Panc1 (cell line): ENCODE results near the gene FANK1. TPM values are rescaled to one million over a fixed set of nuclear protein-coding genes. Genes with fewer than 3 reads are reported as not detected.

Experiments
- ATAC-seq: fragments of 200-7000 bp; cut with Tn5 transposase; 2 replicates; pipeline ENCODE4 v1.9.1; 2020; ENCODE audit warnings: mild to moderate bottlenecking, moderate library complexity
- BruUV-seq: library from RNA; stranded (reverse); fragments of 400-500 nt; replicated peaks from 2 replicates; lab custom pipeline; 2021; lab: Mats Ljungman, UMichigan
- CTCF ChIA-PET: fragments of 300-600 bp; sonication (Branson Sonifier 250); formaldehyde crosslinking; loops from one replicate; lab custom pipeline; 2022; ENCODE audit warnings: antibody characterized with exemption; lab: Charles Lee
- POLR2A ChIA-PET: fragments of 300-600 bp; sonication (Branson Sonifier 250); formaldehyde crosslinking; loops from one replicate; lab custom pipeline; 2022; ENCODE audit warnings: antibody characterized with exemption; lab: Charles Lee
- DNase-seq: peaks from one replicate; pipeline ENCODE4 v3.0.0-alpha.2; 2010; ENCODE audit warnings: low read depth, low spot score
- H3K27ac ChIP-seq: 2 replicates; pipeline ENCODE4 v1.5.1; 2011; ENCODE audit warnings: mild to moderate bottlenecking, low read length, inconsistent platforms
- H3K27me3 ChIP-seq: fragments of 200-500 bp; sonication (Bioruptor generic); 2 replicates; pipeline ENCODE4 v1.6.0; 2014; ENCODE audit warnings: low read length, inconsistent platforms; ENCODE audit not compliant: control insufficient read depth, insufficient read depth
- H3K36me3 ChIP-seq: fragments of 200-500 bp; sonication (Bioruptor generic); 2 replicates; pipeline ENCODE4 v1.5.1; 2014; ENCODE audit warnings: inconsistent platforms, mild to moderate bottlenecking, low read length, moderate library complexity; ENCODE audit not compliant: control insufficient read depth, insufficient read depth
- H3K4me1 ChIP-seq: 2 replicates; pipeline ENCODE4 v1.5.1; 2011; ENCODE audit warnings: inconsistent platforms, mild to moderate bottlenecking, low read length, moderate library complexity; ENCODE audit not compliant: control insufficient read depth, insufficient read depth
- H3K4me3 ChIP-seq, 2 experiments: 2 replicates each; pipeline ENCODE4 v1.5.1; 2011 to 2012; ENCODE audit warnings: low read depth in 2 of 2, low read length in 2 of 2, mild to moderate bottlenecking in 2 of 2, inconsistent platforms in 1 of 2, moderate library complexity in 1 of 2
- H3K9me3 ChIP-seq: fragments of 200-500 bp; sonication (Bioruptor generic); 2 replicates; pipeline ENCODE4 v1.5.1; 2014; ENCODE audit warnings: low read depth, mild to moderate bottlenecking, inconsistent platforms, low read length, moderate library complexity; ENCODE audit not compliant: control insufficient read depth, insufficient read depth
- POLR2AphosphoS5 ChIP-seq: IDR thresholded peaks from 2 replicates; pipeline ENCODE4 v1.6.1; 2012; ENCODE audit warnings: mild to moderate bottlenecking, low read depth, low read length, moderate library complexity
- SIN3A ChIP-seq: IDR thresholded peaks from 2 replicates; pipeline ENCODE4 v1.6.1; 2012; ENCODE audit warnings: low read depth, mild to moderate bottlenecking, low read length, moderate library complexity, borderline replicate concordance; ENCODE audit not compliant: insufficient read depth
- TCF7L2 ChIP-seq: IDR thresholded peaks from 2 replicates; pipeline ENCODE4 v1.6.1; 2011; ENCODE audit warnings: mild to moderate bottlenecking, low read depth, low read length, inconsistent platforms
- in situ Hi-C: cut with HindIII; loops from 2 replicates; pipeline ENCODE4 v1.10.0; 2016; ENCODE audit warnings: low sequenced_read_pairs, low pct_unique_long_range_greater_than_20kb
- intact Hi-C: fragments of 100-400 bp; cut with micrococcal nuclease; formaldehyde crosslinking; loops from one replicate; pipeline ENCODE4 v1.10.0; 2022; ENCODE audit not compliant: unreplicated experiment
- total RNA-seq: library from RNA; stranded (reverse); gene quantifications from one replicate; pipeline ENCODE4 v1.2.1, GENCODE V29; 2021; ENCODE audit not compliant: unreplicated experiment
- TF ChIP-seq, protein P1 (sequence below), 2 experiments: IDR thresholded peaks; 2 replicates each; pipeline ENCODE4 v1.6.1; 2011 to 2012; ENCODE audit warnings: low read depth in 2 of 2, control low read depth in 1 of 2, low read length in 1 of 2, mild to moderate bottlenecking in 1 of 2, moderate library complexity in 1 of 2; ENCODE audit not compliant: insufficient read depth in 1 of 2
- TF ChIP-seq, protein P2 (sequence below): fragments of 450-650 bp; IDR thresholded peaks from 2 replicates; pipeline ENCODE4 v1.5.1; 2017; ENCODE audit warnings: mild to moderate bottlenecking

Gene FANK1
- total RNA-seq, 1 experiment from 2014 or later, result 19.1 TPM

DNA sequence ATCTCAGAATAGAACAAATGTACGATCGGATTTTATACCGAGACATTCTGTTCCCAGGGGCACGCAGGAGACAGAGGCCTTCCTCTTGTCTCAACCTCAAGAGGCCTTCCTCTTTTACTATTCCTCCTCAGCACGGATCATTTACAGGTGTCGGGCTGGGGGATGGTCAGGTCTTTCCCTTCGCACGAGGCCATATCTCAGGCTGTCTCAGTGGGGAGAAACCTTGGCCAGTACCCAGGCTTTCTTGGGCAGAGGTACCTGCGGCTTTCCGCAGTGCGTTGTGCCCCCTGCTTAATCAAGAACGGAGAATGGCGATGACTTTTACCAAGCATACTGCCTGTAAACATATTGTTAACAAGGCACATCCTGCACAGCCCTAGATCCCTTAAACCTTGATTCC, 44.2 kb downstream of the FANK1 start:
- in situ Hi-C loops, result no loop called here
- TF ChIP-seq, protein P1, sequence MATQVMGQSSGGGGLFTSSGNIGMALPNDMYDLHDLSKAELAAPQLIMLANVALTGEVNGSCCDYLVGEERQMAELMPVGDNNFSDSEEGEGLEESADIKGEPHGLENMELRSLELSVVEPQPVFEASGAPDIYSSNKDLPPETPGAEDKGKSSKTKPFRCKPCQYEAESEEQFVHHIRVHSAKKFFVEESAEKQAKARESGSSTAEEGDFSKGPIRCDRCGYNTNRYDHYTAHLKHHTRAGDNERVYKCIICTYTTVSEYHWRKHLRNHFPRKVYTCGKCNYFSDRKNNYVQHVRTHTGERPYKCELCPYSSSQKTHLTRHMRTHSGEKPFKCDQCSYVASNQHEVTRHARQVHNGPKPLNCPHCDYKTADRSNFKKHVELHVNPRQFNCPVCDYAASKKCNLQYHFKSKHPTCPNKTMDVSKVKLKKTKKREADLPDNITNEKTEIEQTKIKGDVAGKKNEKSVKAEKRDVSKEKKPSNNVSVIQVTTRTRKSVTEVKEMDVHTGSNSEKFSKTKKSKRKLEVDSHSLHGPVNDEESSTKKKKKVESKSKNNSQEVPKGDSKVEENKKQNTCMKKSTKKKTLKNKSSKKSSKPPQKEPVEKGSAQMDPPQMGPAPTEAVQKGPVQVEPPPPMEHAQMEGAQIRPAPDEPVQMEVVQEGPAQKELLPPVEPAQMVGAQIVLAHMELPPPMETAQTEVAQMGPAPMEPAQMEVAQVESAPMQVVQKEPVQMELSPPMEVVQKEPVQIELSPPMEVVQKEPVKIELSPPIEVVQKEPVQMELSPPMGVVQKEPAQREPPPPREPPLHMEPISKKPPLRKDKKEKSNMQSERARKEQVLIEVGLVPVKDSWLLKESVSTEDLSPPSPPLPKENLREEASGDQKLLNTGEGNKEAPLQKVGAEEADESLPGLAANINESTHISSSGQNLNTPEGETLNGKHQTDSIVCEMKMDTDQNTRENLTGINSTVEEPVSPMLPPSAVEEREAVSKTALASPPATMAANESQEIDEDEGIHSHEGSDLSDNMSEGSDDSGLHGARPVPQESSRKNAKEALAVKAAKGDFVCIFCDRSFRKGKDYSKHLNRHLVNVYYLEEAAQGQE (IDR thresholded peaks at IDR 0.05; ENCODE audit: insufficient read depth in 1 of 2, low read depth in 2 of 2, low read length in 1 of 2), result no peak
- TF ChIP-seq SIN3A (no peak), TCF7L2 (no peak), POLR2AphosphoS5 (no peak)
- TF ChIP-seq, protein P2, sequence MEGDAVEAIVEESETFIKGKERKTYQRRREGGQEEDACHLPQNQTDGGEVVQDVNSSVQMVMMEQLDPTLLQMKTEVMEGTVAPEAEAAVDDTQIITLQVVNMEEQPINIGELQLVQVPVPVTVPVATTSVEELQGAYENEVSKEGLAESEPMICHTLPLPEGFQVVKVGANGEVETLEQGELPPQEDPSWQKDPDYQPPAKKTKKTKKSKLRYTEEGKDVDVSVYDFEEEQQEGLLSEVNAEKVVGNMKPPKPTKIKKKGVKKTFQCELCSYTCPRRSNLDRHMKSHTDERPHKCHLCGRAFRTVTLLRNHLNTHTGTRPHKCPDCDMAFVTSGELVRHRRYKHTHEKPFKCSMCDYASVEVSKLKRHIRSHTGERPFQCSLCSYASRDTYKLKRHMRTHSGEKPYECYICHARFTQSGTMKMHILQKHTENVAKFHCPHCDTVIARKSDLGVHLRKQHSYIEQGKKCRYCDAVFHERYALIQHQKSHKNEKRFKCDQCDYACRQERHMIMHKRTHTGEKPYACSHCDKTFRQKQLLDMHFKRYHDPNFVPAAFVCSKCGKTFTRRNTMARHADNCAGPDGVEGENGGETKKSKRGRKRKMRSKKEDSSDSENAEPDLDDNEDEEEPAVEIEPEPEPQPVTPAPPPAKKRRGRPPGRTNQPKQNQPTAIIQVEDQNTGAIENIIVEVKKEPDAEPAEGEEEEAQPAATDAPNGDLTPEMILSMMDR, result no peak
- POLR2A ChIA-PET, result no interaction called here
- no peak for ATAC-seq
- CTCF ChIA-PET, result no interaction called here
- H3K4me1 ChIP-seq, result no peaks in the 10 kb centered on the region
- intact Hi-C loops, result no loop called here
- peaks cover 16% of the 10 kb centered on the region for H3K9me3 ChIP-seq
- no peaks in the 10 kb centered on the region for H3K27me3 ChIP-seq
- no peak overlapping the region for H3K27ac ChIP-seq
- DNase-seq, result no peak
- H3K36me3 ChIP-seq, result no peaks in the 10 kb centered on the region
- H3K4me3 ChIP-seq, result no peak overlapping the region
- BruUV-seq, result no TSS peak

DNA sequence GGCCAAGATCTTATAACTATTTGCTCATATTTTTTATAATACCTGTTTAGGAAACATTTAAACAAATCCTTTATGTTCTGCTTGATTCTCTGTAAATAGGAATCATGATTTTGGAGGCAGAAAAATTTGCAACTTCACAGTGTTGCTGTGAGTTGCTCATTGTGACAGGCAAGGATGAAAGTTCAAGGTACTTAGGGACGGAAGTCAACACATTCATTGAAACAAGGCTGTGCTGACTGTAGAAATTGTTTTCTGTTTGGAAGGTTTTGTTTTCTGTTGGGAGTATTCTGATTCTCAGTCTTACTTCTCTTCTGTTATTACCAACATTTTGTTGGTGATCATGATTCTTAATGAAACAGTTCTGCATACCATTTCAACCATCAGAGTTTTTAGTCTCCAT, 54.9 kb downstream of the FANK1 start:
- Histone ChIP-seq H3K27ac (no peak overlapping the region), H3K27me3 (no peaks in the 10 kb centered on the region), H3K4me1 (no peaks in the 10 kb centered on the region), H3K36me3 (no peaks in the 10 kb centered on the region), H3K9me3 (peaks cover 25% of the 10 kb centered on the region), H3K4me3 (no peak overlapping the region)
- ChIA-PET POLR2A (no interaction called here), CTCF (no interaction called here)
- ATAC-seq (no peak), DNase-seq (no peak)
- no TSS peak for BruUV-seq
- intact Hi-C loops (no loop called here), in situ Hi-C loops (no loop called here)
- TF ChIP-seq, protein P2, result no peak
- no peak for TF ChIP-seq POLR2AphosphoS5
- no peak for TF ChIP-seq SIN3A
- TF ChIP-seq, protein P1 (IDR thresholded peaks at IDR 0.05; ENCODE audit: insufficient read depth in 1 of 2, low read depth in 2 of 2, low read length in 1 of 2), result no peak
- TF ChIP-seq TCF7L2, result no peak
